Measurements from ENCODE around the gene MVD.

The MVD gene

DNA sequence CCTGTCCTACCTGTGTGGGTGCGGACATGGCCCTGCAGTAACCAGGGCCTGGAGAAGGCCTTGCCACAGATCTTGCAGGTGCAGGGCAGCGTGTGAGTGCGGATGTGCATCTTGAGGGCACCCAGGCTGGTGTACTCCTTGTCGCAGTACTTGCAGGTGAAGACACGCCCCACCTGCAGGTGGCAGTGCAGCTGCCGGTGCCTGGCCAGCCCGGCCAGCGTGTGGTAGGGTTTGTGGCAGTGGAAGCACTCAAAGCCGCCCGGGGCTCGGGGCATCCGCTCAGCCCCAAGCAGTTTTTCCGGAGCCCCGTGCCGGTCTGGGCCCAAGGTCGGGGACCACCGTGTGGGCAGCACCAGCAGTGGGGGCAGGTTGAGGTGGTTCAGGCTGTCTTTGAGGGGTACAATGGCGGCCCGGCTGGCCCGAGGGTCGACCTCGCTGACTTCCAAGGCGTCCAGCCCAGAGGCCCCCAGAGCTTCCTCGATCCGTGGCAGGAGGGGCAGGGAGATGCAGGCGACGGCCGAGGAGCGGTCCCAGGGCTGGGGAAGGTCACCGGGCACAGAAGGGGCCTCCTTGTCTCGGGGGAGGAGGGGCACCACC, 18.3 kb upstream of the MVD start:
- in situ Hi-C loops (cut with MboI; ENCODE audit: low pct_unique_long_range_greater_than_20kb, low sequenced_read_pairs, unreplicated experiment) = no loop called here
- DNase-seq (ENCODE audit: low spot score) = peak; percentile 79
- TF ChIP-seq, protein P1, sequence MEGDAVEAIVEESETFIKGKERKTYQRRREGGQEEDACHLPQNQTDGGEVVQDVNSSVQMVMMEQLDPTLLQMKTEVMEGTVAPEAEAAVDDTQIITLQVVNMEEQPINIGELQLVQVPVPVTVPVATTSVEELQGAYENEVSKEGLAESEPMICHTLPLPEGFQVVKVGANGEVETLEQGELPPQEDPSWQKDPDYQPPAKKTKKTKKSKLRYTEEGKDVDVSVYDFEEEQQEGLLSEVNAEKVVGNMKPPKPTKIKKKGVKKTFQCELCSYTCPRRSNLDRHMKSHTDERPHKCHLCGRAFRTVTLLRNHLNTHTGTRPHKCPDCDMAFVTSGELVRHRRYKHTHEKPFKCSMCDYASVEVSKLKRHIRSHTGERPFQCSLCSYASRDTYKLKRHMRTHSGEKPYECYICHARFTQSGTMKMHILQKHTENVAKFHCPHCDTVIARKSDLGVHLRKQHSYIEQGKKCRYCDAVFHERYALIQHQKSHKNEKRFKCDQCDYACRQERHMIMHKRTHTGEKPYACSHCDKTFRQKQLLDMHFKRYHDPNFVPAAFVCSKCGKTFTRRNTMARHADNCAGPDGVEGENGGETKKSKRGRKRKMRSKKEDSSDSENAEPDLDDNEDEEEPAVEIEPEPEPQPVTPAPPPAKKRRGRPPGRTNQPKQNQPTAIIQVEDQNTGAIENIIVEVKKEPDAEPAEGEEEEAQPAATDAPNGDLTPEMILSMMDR (IDR thresholded peaks at IDR 0.05; ENCODE audit: extremely low read depth, insufficient read depth, missing control alignments) = peak; percentile 71

DNA sequence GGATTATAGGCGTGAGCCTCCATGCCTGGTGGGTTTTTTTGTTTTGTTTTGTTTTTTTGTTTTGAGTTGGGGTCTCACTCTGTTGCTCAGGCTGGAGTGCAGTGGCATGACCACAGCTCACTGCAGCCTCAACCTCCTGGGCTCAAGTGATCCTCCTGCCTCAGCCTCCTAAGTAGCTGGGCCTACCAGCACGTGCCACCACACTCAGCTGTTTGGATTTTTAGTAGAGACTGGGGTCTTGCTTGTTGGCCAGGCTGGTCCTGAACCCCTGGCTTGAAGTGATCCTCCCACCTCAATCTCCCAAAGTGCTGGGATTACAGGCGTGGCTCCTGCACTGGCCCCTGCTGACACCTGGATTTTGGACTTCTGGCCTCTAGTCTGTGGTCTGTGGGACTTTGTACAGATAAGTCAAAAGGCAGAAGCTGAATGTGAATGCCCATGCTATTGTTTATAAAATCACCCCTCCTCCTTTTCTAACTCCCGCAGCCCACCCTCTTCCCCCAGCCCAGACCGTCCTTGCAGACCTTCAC, 17.7 kb upstream of the MVD start:
- in situ Hi-C loops (cut with MboI; ENCODE audit: low pct_unique_long_range_greater_than_20kb, low sequenced_read_pairs, unreplicated experiment) = no loop called here
- no peak for DNase-seq (ENCODE audit: low spot score)
- TF ChIP-seq, protein P1 (IDR thresholded peaks at IDR 0.05; ENCODE audit: extremely low read depth, insufficient read depth, missing control alignments) = no peak

DNA sequence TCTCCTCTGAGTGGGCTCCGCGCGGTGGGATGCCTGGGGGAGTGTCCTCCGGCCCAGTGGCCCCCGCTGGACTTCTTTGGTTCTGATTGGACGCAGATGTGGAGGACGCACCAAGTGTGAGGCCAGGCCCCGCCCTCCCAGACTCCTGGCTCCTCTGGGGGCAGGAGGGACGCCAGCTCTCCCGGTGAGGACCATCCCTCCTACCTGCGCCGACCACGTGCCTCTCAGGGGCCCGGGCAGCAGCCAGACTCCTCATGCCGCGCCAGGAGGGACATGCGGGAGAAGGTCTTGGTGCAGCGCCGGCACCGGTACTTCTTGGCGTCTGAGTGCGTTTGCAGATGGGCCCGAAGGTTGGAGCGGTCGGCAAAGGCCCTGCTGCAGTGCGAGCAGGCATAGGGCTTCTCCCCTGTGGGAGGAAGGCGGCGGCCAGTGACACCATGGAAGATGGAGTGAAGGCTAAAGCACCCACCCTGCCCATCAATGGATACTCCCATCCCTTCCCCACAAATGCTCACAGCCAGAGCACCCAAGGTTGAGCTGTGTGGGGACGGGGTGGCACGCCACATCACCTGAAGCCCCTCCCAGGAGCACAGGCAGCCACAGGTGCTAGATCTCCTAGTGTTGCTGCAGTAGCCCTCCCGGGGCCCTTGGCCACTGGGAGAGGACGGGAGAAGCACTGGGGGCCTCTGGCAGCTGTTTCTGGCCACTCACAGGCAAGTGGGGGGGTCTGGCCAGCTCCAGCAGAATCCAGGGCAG, 15.5 kb upstream of the MVD start:
- in situ Hi-C loops (cut with MboI; ENCODE audit: low pct_unique_long_range_greater_than_20kb, low sequenced_read_pairs, unreplicated experiment) = no loop called here
- TF ChIP-seq, protein P1 (IDR thresholded peaks at IDR 0.05; ENCODE audit: extremely low read depth, insufficient read depth, missing control alignments) = no peak
- DNase-seq (ENCODE audit: low spot score) = no peak

DNA sequence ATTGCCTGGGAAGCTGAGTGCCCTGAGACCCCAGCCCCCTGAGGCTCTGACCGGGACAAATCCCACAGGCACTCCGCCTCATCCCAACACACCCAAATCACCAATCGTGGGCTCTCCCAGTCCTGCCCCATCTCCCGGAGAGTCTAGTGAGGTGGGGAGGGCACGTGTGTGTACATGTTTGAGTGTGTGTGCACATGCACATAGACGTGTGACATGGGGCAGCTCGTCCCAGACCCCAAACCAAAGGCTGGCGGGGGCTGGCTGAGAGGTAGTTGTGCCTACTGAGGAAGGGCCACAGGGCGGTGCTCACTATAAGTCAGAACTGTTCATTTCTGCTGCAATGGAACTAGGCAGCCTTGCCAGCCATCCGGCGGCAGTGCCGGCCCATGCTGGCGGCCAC, 14.8 kb upstream of the MVD start:
- in situ Hi-C loops (cut with MboI; ENCODE audit: low pct_unique_long_range_greater_than_20kb, low sequenced_read_pairs, unreplicated experiment) = no loop called here
- TF ChIP-seq, protein P1 (IDR thresholded peaks at IDR 0.05; ENCODE audit: extremely low read depth, insufficient read depth, missing control alignments) = no peak
- no peak for DNase-seq (ENCODE audit: low spot score)

DNA sequence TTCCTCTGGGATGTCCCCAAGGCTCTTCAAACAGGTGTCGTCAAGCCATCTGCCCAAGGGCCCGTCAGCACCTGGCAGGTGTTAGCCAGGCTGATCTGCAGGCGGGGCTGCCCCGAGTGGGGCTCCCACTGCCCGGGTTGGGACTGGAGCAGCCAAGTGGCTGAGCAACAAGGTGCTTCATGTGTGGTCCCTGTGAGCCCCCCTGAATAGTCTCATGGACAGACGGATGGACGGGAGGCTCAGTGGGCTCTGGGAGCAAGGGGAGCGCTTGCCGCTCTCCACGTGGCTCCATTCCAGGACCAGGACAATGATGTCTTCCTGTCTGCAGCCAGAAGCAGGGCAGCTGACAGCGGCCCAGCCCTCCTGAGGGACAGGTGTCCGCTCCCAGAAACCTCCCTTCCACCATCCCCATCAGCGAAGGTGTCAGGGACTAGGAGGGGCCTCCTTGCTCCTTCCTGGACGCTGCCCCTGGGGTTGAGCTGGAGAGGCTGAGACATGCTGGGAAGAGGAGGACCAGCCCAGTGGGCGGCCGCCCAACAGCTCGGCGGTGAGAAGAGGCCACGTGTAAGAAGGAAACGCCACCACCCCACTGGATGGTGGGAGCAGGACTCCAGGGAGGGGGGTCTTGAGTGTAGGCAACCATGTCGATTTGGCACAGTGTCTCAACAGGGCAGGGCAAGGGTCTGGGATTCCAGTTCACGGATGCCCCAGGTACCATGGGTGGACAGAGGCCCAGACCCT, 13.8 kb upstream of the MVD start:
- in situ Hi-C loops (cut with MboI; ENCODE audit: low pct_unique_long_range_greater_than_20kb, low sequenced_read_pairs, unreplicated experiment) = no loop called here
- TF ChIP-seq, protein P1 (IDR thresholded peaks at IDR 0.05; ENCODE audit: extremely low read depth, insufficient read depth, missing control alignments) = no peak
- DNase-seq (ENCODE audit: low spot score) = no peak

DNA sequence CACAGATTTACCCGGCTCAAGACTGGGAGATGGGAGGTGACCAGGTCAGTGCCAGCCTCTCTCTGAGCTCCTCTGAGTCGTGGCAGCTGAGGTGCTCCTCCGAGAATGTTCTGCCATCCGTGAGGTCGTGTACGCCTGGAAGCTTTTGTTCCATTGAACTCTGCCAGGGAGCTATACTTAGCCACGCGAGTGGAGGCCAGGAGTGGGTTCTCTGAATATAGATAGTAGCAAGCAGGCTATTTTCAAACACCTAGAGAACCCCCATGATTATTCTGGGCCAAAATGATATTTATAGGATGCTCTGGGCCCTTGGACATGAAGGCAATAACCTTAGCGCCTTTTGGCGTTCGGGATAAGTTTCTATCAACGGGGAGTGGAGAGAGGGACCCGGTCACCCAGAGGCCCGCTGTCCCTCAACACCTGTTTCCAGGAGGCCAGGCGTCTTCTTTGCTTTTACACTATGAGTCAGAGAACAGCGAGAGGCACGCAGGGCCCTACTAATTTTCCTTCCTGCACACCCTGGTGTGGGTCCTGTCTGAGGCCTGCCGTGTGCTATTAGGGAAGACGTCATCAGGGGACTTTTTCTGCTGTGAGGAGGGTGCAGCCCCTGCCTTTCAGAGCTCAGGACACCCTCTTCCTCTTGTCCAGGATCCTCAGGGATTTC, 11.0 kb upstream of the MVD start:
- DNase-seq (ENCODE audit: low spot score) = peak; percentile 80

More for the DNA sequence above, 11.0 kb upstream of the MVD start:
- in situ Hi-C loops (cut with MboI; ENCODE audit: low pct_unique_long_range_greater_than_20kb, low sequenced_read_pairs, unreplicated experiment) = no loop called here
- TF ChIP-seq, protein P1 (IDR thresholded peaks at IDR 0.05; ENCODE audit: extremely low read depth, insufficient read depth, missing control alignments) = no peak

Data from GM13977 (cell line).